Heart left ventricle (tissue), 13 donors: ENCODE results near the gene LPP.

Experiments
- CTCF ChIP-seq, 12 donors: fragments of 200-600 bp; sonication (generic) in 4 of 12; IDR thresholded peaks; one replicate each; pipeline versions ENCODE4 v1.5.0 to v1.8.0; 2018 to 2022; ENCODE audit warnings: antibody characterized with exemption in 12 of 12, mild to moderate bottlenecking in 5 of 12
- POLR2A ChIP-seq, 2 donors: fragments of 450-650 bp; IDR thresholded peaks; one replicate each; pipeline ENCODE4 v1.6.1; 2017; ENCODE audit warnings: antibody characterized with exemption in 2 of 2, mild to moderate bottlenecking in 2 of 2, moderate library complexity in 2 of 2
- donor health status: ischemic (EF 13 %, LVEDD 7.1; RV severe dilation, severe dysfunction).
- donor health status: DM: no; HTN: yes; CAD: no.
- donor health status: DM: no; HTN: no; CAD: no.
- donor health status: ischemic (EF 25% LVEDD 6.9; RV normal size, moderate dysfunction).
- donor health status: ischemic (EF 25% LVEDD 5.7; RV mildly dilated, moderate dysfunction).
- donor health status: ischemic (EF 35%, LVEDD 5.7; RV mildly dilated, moderate dysfunction).
- donor health status: nonischemic (EF 11% LVEDD 7.7; RV severe dilation, severe dysfunction).
- donor health status: DM: yes; HTN: yes; CAD: no.
- donor health status: PGD.
- donor health status: ischemic (EF 29% LVEDD 5.4; RV normal size, mild dysfunction).
- donor health status: nonischemic (EF 23%, LVEDD 6.1; RV moderate dilation, normal function).

GRCh38 chr3:188168186-188168585 is 14.2 kb downstream of the LPP start:
- TF ChIP-seq POLR2A (IDR thresholded peaks at IDR 0.05) = no peak
- no peak for TF ChIP-seq CTCF (IDR thresholded peaks at IDR 0.05)
